CD4-positive, alpha-beta T cell (primary cell): Measurements from ENCODE around the gene EPB41L5. TPM values are rescaled to one million over a fixed set of nuclear protein-coding genes. Genes with fewer than 3 reads are reported as not detected.
A peak's percentile ranks its signal among the peaks of the same experiment; 100 is the strongest.

Experiments used
- ATAC-seq: fragments of 200-7000 bp; cut with Tn5 transposase; one replicate; pipeline ENCODE4 v1.10.0; 2022; ENCODE audit warnings: mild to moderate bottlenecking; ENCODE audit not compliant: poor library complexity
- CTCF ChIA-PET: fragments of 350-600 bp; sonication (Branson Sonifier 250); formaldehyde crosslinking; loops from one replicate; lab custom pipeline; 2021; ENCODE audit warnings: antibody characterized with exemption, inconsistent platforms; lab: Charles Lee
- POLR2A ChIA-PET: fragments of 350-600 bp; sonication (Branson Sonifier 250); formaldehyde crosslinking; loops from one replicate; lab custom pipeline; 2021; ENCODE audit warnings: antibody characterized with exemption, inconsistent platforms; lab: Charles Lee
- DNase-seq, 14 experiments: peaks; one replicate each; pipeline ENCODE4 v3.0.0-alpha.2; 2013 to 2020; ENCODE audit warnings: mixed read lengths in 2 of 14
- H3K27ac ChIP-seq, 2 donors: one replicate each; pipeline versions ENCODE4 v1.5.1 to v1.7.0; 2013; ENCODE audit warnings: low read length in 2 of 2, low read depth in 1 of 2, mild to moderate bottlenecking in 1 of 2
- H3K27me3 ChIP-seq, 2 experiments: 1 replicate in 1 of 2; 2 replicates in 1 of 2; pipeline versions ENCODE4 v1.6.1 to v1.7.0; 2013; ENCODE audit warnings: low read length in 2 of 2, control low read depth in 1 of 2, mild to moderate bottlenecking in 1 of 2, moderate library complexity in 1 of 2; ENCODE audit not compliant: insufficient read depth in 2 of 2, control insufficient read depth in 1 of 2
- H3K36me3 ChIP-seq: one replicate; pipeline ENCODE4 v1.6.1; 2013; ENCODE audit warnings: low read length, control low read depth; ENCODE audit not compliant: insufficient read depth
- H3K4me1 ChIP-seq: one replicate; pipeline ENCODE4 v1.6.1; 2013; ENCODE audit warnings: low read length, control low read depth; ENCODE audit not compliant: insufficient read depth
- H3K4me3 ChIP-seq: one replicate; pipeline ENCODE4 v1.5.1; 2013; ENCODE audit warnings: mild to moderate bottlenecking, low read length, moderate library complexity
- H3K9me3 ChIP-seq, 2 experiments: 1 replicate in 1 of 2; 2 replicates in 1 of 2; pipeline versions ENCODE4 v1.6.1 to v1.7.0; 2013; ENCODE audit warnings: low read length in 2 of 2, mild to moderate bottlenecking in 2 of 2, control low read depth in 1 of 2, moderate library complexity in 1 of 2; ENCODE audit not compliant: control insufficient read depth in 1 of 2, insufficient read depth in 1 of 2
- H3K27ac Mint-ChIP-seq: one replicate; pipeline ENCODE4 v1.8.0; 2020; ENCODE audit warnings: mixed read lengths
- H3K27me3 Mint-ChIP-seq: one replicate; pipeline ENCODE4 v1.8.0; 2021; ENCODE audit warnings: mixed read lengths
- H3K36me3 Mint-ChIP-seq: one replicate; pipeline ENCODE4 v1.8.0; 2021; ENCODE audit warnings: low read depth, mixed read lengths
- H3K4me1 Mint-ChIP-seq: one replicate; pipeline ENCODE4 v1.8.0; 2021; ENCODE audit warnings: low read depth, mixed read lengths
- H3K4me3 Mint-ChIP-seq: one replicate; pipeline ENCODE4 v1.8.0; 2020; ENCODE audit warnings: mild to moderate bottlenecking, mixed read lengths
- H3K9me3 Mint-ChIP-seq: one replicate; pipeline ENCODE4 v1.8.0; 2020; ENCODE audit warnings: mixed read lengths
- intact Hi-C, 2 experiments: fragments of 100-400 bp; cut with DNase I in 1 of 2; cut with micrococcal nuclease in 1 of 2; formaldehyde crosslinking; loops; one replicate each; pipeline versions ENCODE4 v1.15.1 to v1.9.0; 2023 to 2025; cut with DNase I, micrococcal nuclease
- total RNA-seq, 174 experiments: library from RNA in 2 of 174; stranded (reverse) in 2 of 174; gene quantifications; one replicate each; pipeline ENCODE4 v1.2.3 and lab custom pipeline; 2021 to 2026
- TF ChIP-seq, protein P1 (sequence below): fragments of 200-600 bp; IDR thresholded peaks from one replicate; pipeline ENCODE4 v1.8.0; 2022; ENCODE audit warnings: antibody characterized with exemption, mild to moderate bottlenecking

The EPB41L5 gene
- total RNA-seq, 2 experiments from 2014 or later, result 4.6 to 5.1 TPM

DNA sequence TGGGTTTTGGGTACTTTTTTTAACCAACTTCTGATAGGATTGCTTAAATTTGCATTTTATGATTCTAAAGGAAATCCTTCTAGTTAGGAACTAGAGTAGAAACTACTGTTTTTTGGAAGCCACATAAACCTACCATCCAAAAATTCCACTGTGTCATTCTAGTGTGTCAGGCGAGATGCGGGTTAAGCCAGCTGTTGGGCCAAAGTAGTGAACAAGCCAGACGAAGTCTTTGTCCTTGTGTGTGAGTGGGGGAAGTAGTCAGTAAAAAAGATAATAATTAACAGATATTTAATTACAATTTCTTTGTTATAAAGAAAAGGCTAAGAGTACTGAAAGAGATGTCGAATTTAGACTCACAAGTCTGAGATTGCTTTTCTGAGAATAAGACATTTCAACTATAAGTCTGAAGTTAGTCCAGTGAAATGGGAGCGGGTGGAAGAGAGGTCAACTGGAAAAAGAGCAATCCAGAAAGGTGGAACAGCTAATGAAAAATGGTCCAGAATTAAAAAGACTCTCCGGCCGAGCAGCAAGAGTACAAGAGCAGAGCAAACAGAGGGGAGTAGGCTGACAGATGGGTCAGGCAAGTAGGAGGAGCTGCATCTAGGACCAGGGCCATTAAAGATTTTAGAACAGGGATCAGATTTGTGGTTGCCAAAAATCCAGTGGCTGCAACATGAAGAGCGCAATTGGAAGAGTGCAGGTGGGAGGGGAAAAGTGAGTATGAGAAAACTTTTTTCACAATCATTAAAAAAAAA, 1.5 kb downstream of the EPB41L5 start:
- no peaks in the 10 kb centered on the region for H3K27me3 Mint-ChIP-seq
- H3K27ac Mint-ChIP-seq, result no peak overlapping the region
- peaks cover 7% of the 10 kb centered on the region for H3K4me1 ChIP-seq
- H3K36me3 Mint-ChIP-seq, result no peaks in the 10 kb centered on the region
- intact Hi-C loops, result loop anchor here in 1 of 2 experiments (5.0 kb wide), 2 partner anchors 158 to 337 kb away; partner anchors contain the start of gene TMEM177
- TF ChIP-seq, protein P1, sequence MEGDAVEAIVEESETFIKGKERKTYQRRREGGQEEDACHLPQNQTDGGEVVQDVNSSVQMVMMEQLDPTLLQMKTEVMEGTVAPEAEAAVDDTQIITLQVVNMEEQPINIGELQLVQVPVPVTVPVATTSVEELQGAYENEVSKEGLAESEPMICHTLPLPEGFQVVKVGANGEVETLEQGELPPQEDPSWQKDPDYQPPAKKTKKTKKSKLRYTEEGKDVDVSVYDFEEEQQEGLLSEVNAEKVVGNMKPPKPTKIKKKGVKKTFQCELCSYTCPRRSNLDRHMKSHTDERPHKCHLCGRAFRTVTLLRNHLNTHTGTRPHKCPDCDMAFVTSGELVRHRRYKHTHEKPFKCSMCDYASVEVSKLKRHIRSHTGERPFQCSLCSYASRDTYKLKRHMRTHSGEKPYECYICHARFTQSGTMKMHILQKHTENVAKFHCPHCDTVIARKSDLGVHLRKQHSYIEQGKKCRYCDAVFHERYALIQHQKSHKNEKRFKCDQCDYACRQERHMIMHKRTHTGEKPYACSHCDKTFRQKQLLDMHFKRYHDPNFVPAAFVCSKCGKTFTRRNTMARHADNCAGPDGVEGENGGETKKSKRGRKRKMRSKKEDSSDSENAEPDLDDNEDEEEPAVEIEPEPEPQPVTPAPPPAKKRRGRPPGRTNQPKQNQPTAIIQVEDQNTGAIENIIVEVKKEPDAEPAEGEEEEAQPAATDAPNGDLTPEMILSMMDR, result no peak
- H3K27ac ChIP-seq, result no peak overlapping the region
- CTCF ChIA-PET, result no interaction called here
- H3K36me3 ChIP-seq, result no peaks in the 10 kb centered on the region
- DNase-seq (no peak), ATAC-seq (no peak)
- H3K4me3 ChIP-seq, result no peak overlapping the region
- POLR2A ChIA-PET, result interaction anchor here (1.9 kb wide), 1 partner anchor 336 kb away, joined by 9 read pairs; the partner anchor contains the start of gene TMEM177
- H3K9me3 Mint-ChIP-seq, result no peaks in the 10 kb centered on the region
- H3K4me3 Mint-ChIP-seq, result peak overlapping the region; percentile 87
- H3K27me3 ChIP-seq, result no peaks in the 10 kb centered on the region
- H3K9me3 ChIP-seq, result no peaks in the 10 kb centered on the region
- H3K4me1 Mint-ChIP-seq, result peaks cover 25% of the 10 kb centered on the region

DNA sequence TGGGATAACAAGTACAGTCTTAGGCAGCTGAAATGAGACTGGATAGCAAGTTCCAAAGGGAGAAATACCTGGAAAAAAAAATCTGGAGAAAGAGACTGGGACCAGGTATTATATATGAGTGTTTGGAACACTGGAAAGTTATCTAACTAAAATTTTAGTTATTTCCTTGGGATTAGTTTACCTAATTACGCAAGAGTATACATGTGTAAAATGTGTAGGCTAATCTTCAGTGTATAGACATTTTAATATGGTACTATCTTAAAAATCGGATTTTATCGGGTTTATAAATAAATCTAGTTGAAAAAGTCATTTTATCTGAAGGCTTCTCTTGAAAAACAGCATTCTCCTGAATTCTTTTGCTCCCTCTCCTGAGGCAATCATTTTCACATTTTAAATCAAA, 3.9 kb downstream of the EPB41L5 start:
- intact Hi-C loops, result no loop called here
- no peak overlapping the region for H3K27ac Mint-ChIP-seq

DNA sequence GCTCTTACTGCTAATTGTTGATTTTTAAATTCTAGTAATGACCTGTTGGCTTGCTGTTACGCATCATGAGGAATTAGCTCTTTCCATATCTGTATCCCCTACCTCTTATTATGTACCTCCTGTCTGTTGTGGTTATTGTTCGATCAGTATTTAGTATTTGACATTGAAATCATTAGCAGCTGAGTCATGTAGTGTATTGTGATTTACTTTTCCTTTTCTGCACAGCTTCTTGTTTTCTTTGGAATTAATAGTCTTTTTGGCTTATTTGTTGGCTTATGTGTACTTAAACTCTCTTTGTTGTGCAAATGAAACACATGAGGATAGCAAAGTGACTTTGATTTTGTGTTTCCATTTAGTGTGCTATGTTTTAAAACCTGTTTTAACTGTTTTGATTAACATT, 4.3 kb downstream of the EPB41L5 start:
- Mint-ChIP-seq H3K27me3 (no peaks in the 10 kb centered on the region), H3K9me3 (no peaks in the 10 kb centered on the region), H3K27ac (no peak overlapping the region), H3K4me1 (peaks cover 22% of the 10 kb centered on the region), H3K36me3 (peaks cover 9% of the 10 kb centered on the region), H3K4me3 (no peak overlapping the region)
- peaks cover 7% of the 10 kb centered on the region for H3K4me1 ChIP-seq
- H3K36me3 ChIP-seq, result no peaks in the 10 kb centered on the region
- H3K9me3 ChIP-seq, result no peaks in the 10 kb centered on the region
- CTCF ChIA-PET, result no interaction called here
- intact Hi-C loops, result no loop called here
- POLR2A ChIA-PET, result no interaction called here
- no peak overlapping the region for H3K27ac ChIP-seq
- ATAC-seq (no peak), DNase-seq (no peak)
- H3K4me3 ChIP-seq, result no peak overlapping the region
- TF ChIP-seq, protein P1, result no peak
- no peaks in the 10 kb centered on the region for H3K27me3 ChIP-seq

More for the DNA sequence above, 3.9 kb downstream of the EPB41L5 start:
- CTCF ChIA-PET, result no interaction called here
- TF ChIP-seq, protein P1, result no peak
- Histone ChIP-seq H3K27ac (no peak overlapping the region), H3K27me3 (no peaks in the 10 kb centered on the region), H3K4me3 (no peak overlapping the region), H3K9me3 (no peaks in the 10 kb centered on the region), H3K36me3 (no peaks in the 10 kb centered on the region), H3K4me1 (peaks cover 7% of the 10 kb centered on the region)
- peaks cover 9% of the 10 kb centered on the region for H3K36me3 Mint-ChIP-seq
- ATAC-seq (no peak), DNase-seq (no peak)
- POLR2A ChIA-PET, result no interaction called here
- no peaks in the 10 kb centered on the region for H3K9me3 Mint-ChIP-seq
- H3K4me3 Mint-ChIP-seq, result no peak overlapping the region
- no peaks in the 10 kb centered on the region for H3K27me3 Mint-ChIP-seq
- peaks cover 25% of the 10 kb centered on the region for H3K4me1 Mint-ChIP-seq
